Fibroblast of skin of right biceps (primary cell): Measurements from ENCODE around the gene SCML1.

ENCODE experiments used
- DNase-seq: peaks from one replicate; pipeline ENCODE4 v3.0.0-alpha.2; 2013

The SCML1 gene

GRCh38 chrX:17736856-17737709, at the start of gene SCML1:
TSS of gene SCML1 (plus strand) at chrX:17737493. CDS start at chrX:17744187, 6,694 bp downstream.
- peak; percentile 96 for DNase-seq

- DNase-seq: no peak
These were observed 49.6 kb upstream of the SCML1 start for GRCh38 chrX:17687648-17688047.

- peak; percentile 77 for DNase-seq
These were observed 47.3 kb upstream of the SCML1 start for GRCh38 chrX:17689971-17690409.

GRCh38 chrX:17692709-17693346, 44.5 kb upstream of the SCML1 start:
- peak; percentile 55 for DNase-seq

- no peak for DNase-seq
These were observed 40.1 kb upstream of the SCML1 start for GRCh38 chrX:17697191-17697590.

GRCh38 chrX:17700976-17701375, 36.3 kb upstream of the SCML1 start:
- DNase-seq: no peak

GRCh38 chrX:17703201-17703600, 34.1 kb upstream of the SCML1 start:
- DNase-seq: no peak

GRCh38 chrX:17705211-17705610, 32.1 kb upstream of the SCML1 start:
- no peak for DNase-seq

GRCh38 chrX:17706676-17707075, 30.6 kb upstream of the SCML1 start:
- peak; percentile 78 for DNase-seq

GRCh38 chrX:17707731-17708130, 29.6 kb upstream of the SCML1 start:
- DNase-seq: no peak

GRCh38 chrX:17710871-17711301, 26.4 kb upstream of the SCML1 start:
- DNase-seq: no peak

- DNase-seq: no peak
These were observed 24.0 kb upstream of the SCML1 start for GRCh38 chrX:17713288-17713687.

- DNase-seq: no peak
These were observed 18.6 kb upstream of the SCML1 start for GRCh38 chrX:17718649-17719165.

GRCh38 chrX:17719711-17720110, 17.6 kb upstream of the SCML1 start:
- DNase-seq: no peak

GRCh38 chrX:17721715-17722114, 15.6 kb upstream of the SCML1 start:
- no peak for DNase-seq

- DNase-seq: no peak
These were observed 12.1 kb upstream of the SCML1 start for GRCh38 chrX:17725181-17725580.

GRCh38 chrX:17732138-17732783, 5.0 kb upstream of the SCML1 start:
- DNase-seq: peak; percentile 14

- DNase-seq: no peak
These were observed 1.9 kb upstream of the SCML1 start for GRCh38 chrX:17735406-17735805.

- DNase-seq: no peak
These were observed 826 bp upstream of the SCML1 start for GRCh38 chrX:17736478-17736855.

GRCh38 chrX:17737710-17737985, 355 bp downstream of the SCML1 start:
- no peak for DNase-seq

GRCh38 chrX:17737986-17738713, 857 bp downstream of the SCML1 start:
- DNase-seq: peak; percentile 35

- DNase-seq: peak; percentile 19
These were observed 1.6 kb downstream of the SCML1 start for GRCh38 chrX:17738737-17739535.
